Stomach (tissue), 9 donors: ENCODE measurements around the gene IGFN1. TPM values are rescaled to one million over a fixed set of nuclear protein-coding genes. Genes with fewer than 3 reads are reported as not detected.

ENCODE experiments used
- DNase-seq, 2 donors: peaks; one replicate each; pipeline versions ENCODE4 v3.0.0 to v3.0.0-alpha.2; 2013 to 2019
- H3K27ac ChIP-seq, 5 donors: fragments of 200-600 bp in 4 of 5; sonication (generic) in 4 of 5; one replicate each; pipeline ENCODE4 v1.5.1; 2013 to 2019; ENCODE audit warnings: mild to moderate bottlenecking in 1 of 5, moderate library complexity in 1 of 5
- H3K27me3 ChIP-seq, 3 donors: fragments of 200-600 bp; sonication (generic); one replicate each; pipeline ENCODE4 v1.5.1; 2017 to 2019; ENCODE audit warnings: mixed run types in 1 of 3
- H3K36me3 ChIP-seq, 4 donors: fragments of 200-600 bp; sonication (generic); 1 replicate in 3 of 4; 2 replicates in 1 of 4; pipeline ENCODE4 v1.5.1; 2016 to 2019
- H3K4me1 ChIP-seq, 4 donors: fragments of 200-600 bp; sonication (generic); one replicate each; pipeline ENCODE4 v1.5.1; 2016 to 2019
- H3K4me3 ChIP-seq, 4 donors: fragments of 200-600 bp; sonication (generic) in 3 of 4; one replicate each; pipeline ENCODE4 v1.5.1; 2016 to 2019; ENCODE audit warnings: mild to moderate bottlenecking in 1 of 4
- H3K9me3 ChIP-seq, 4 donors: fragments of 200-600 bp; sonication (generic); one replicate each; pipeline ENCODE4 v1.5.1; 2016 to 2019
- EP300 ChIP-seq: sonication (generic); formaldehyde crosslinking; IDR thresholded peaks from one replicate; pipeline ENCODE4 v1.6.1; 2017; ENCODE audit warnings: antibody characterized with exemption
- POLR2A ChIP-seq, 4 donors: fragments of 450-650 bp; IDR thresholded peaks; one replicate each; pipeline ENCODE4 v1.6.1; 2016; ENCODE audit warnings: antibody characterized with exemption in 4 of 4, control low read depth in 2 of 4, mild to moderate bottlenecking in 1 of 4, moderate library complexity in 1 of 4
- POLR2AphosphoS5 ChIP-seq, 3 donors: sonication (generic); formaldehyde crosslinking; IDR thresholded peaks; one replicate each; pipeline ENCODE4 v1.6.1; 2016; ENCODE audit warnings: antibody characterized with exemption in 3 of 3
- WGBS, 5 donors: extraction: QIAGEN DNeasy Blood & Tissue Kit in 3 of 5; methylation state at CpG; one replicate each; pipeline versions ENCODE4 v1.1.5 to v1.1.7; 2013 to 2018; 5-methylcytosine and 5-hydroxymethylcytosine counted together
- intact Hi-C: fragments of 100-400 bp; cut with DNase I; formaldehyde crosslinking; loops from one replicate; pipeline ENCODE4 v1.15.1; 2023; ENCODE audit warnings: low total_unique reads
- polyA plus RNA-seq, 3 donors: library from polyadenylated mRNA; stranded (reverse); fragments of 200-250 nt; gene quantifications; one replicate each; pipeline ENCODE4 v1.2.3, GENCODE V29; 2013
- total RNA-seq, 5 donors: library from RNA; depleted of rRNA; stranded (reverse); fragments of >200 nt; gene quantifications; one replicate each; pipeline versions ENCODE4 v1.1.0 to v1.2.3, GENCODE V29; 2014 to 2016
- TF ChIP-seq, protein P1 (sequence below), 7 experiments: fragments of 450-650 bp in 4 of 7; fragments of 200-600 bp in 3 of 7; sonication (generic) in 3 of 7; IDR thresholded peaks; one replicate each; pipeline ENCODE4 v1.5.1; 2016 to 2019; ENCODE audit warnings: antibody characterized with exemption in 7 of 7, control low read depth in 2 of 7, mild to moderate bottlenecking in 1 of 7
- donor health status: healthy with polysubstance abuse.
- donor health status: Bipolar disorder and iron deficiency.
- donor health status: healthy.

Gene IGFN1
- total and polyA plus RNA-seq, 8 donors = under 0.01 to 0.55 (median 0.05) TPM; not detected in 3

GRCh38 chr1:201251411-201251810, 60.8 kb downstream of the IGFN1 start:
- DNase-seq = no peak
- Histone ChIP-seq H3K27ac (no peak overlapping the region), H3K4me3 (no peak overlapping the region), H3K27me3 (peaks cover 0 to 17% (median 0%) of the 10 kb centered on the region in 3 donors), H3K9me3 (no peaks in the 10 kb centered on the region), H3K36me3 (no peaks in the 10 kb centered on the region), H3K4me1 (peaks cover 0 to 5% (median 0%) of the 10 kb centered on the region in 4 donors)
- TF ChIP-seq POLR2A (IDR thresholded peaks at IDR 0.05) = no peak
- no peak for TF ChIP-seq POLR2AphosphoS5 (IDR thresholded peaks at IDR 0.05)
- TF ChIP-seq EP300 = no peak
- TF ChIP-seq, protein P1, sequence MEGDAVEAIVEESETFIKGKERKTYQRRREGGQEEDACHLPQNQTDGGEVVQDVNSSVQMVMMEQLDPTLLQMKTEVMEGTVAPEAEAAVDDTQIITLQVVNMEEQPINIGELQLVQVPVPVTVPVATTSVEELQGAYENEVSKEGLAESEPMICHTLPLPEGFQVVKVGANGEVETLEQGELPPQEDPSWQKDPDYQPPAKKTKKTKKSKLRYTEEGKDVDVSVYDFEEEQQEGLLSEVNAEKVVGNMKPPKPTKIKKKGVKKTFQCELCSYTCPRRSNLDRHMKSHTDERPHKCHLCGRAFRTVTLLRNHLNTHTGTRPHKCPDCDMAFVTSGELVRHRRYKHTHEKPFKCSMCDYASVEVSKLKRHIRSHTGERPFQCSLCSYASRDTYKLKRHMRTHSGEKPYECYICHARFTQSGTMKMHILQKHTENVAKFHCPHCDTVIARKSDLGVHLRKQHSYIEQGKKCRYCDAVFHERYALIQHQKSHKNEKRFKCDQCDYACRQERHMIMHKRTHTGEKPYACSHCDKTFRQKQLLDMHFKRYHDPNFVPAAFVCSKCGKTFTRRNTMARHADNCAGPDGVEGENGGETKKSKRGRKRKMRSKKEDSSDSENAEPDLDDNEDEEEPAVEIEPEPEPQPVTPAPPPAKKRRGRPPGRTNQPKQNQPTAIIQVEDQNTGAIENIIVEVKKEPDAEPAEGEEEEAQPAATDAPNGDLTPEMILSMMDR (IDR thresholded peaks at IDR 0.05) = no peak
- intact Hi-C loops = loop anchor here (5.0 kb wide), 1 partner anchor 111 kb away; no protein-coding TSS in a partner anchor
- WGBS, 5 donors = 69 to 87% (median 80%) methylated on average over 2 of the region's 2 CpGs

DNA sequence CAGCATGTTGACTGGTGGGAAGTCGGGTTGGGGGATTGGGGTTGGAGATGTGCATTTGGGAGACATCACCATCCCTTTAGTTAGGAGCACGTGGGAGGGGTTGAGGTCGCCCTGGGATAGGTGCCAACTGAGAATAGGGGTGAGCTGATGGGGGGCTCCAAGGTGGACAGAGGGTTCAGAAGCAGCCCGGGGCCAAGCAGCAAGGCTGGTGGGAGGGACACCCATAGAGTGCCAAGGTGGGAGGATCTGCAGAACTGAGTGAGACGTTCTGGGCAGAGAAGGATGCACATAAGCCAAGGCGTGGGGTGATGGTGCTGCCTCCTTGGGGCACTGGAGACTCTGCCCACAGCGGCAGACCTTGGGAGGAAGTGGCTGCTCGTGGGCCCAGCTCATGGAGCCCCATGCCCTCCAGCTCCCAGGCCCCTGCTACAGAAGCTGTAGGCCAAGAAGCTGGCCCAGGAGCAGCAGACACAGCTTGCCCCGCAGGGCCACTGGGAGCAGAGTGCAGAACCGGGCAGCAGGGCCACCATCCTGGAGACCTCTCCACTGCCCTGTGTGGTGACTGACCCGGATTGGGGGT, 61.3 kb downstream of the IGFN1 start:
- Histone ChIP-seq H3K27ac (no peak overlapping the region), H3K36me3 (no peaks in the 10 kb centered on the region), H3K9me3 (no peaks in the 10 kb centered on the region), H3K27me3 (peaks cover 0 to 17% (median 0%) of the 10 kb centered on the region in 3 donors), H3K4me1 (peaks cover 0 to 5% (median 0%) of the 10 kb centered on the region in 4 donors), H3K4me3 (no peak overlapping the region)
- peak in 1 of 2 donors; percentile 2 for DNase-seq
- TF ChIP-seq, protein P1 (IDR thresholded peaks at IDR 0.05) = no peak
- TF ChIP-seq POLR2A (IDR thresholded peaks at IDR 0.05) (no peak), POLR2AphosphoS5 (IDR thresholded peaks at IDR 0.05) (no peak), EP300 (no peak)
- WGBS, 5 donors = 68 to 75% (median 74%) methylated on average over 9 to 11 of the region's 11 CpGs
- intact Hi-C loops = loop anchor here (5.0 kb wide), 1 partner anchor 110 kb away; no protein-coding TSS in a partner anchor

GRCh38 chr1:201252944-201253371, 62.3 kb downstream of the IGFN1 start:
- Histone ChIP-seq H3K4me3 (no peak overlapping the region), H3K27ac (no peak overlapping the region), H3K9me3 (no peaks in the 10 kb centered on the region), H3K27me3 (peaks cover 0 to 17% (median 0%) of the 10 kb centered on the region in 3 donors), H3K36me3 (no peaks in the 10 kb centered on the region), H3K4me1 (peaks cover 0 to 5% (median 0%) of the 10 kb centered on the region in 4 donors)
- TF ChIP-seq POLR2AphosphoS5 (IDR thresholded peaks at IDR 0.05) (no peak), EP300 (no peak), POLR2A (IDR thresholded peaks at IDR 0.05) (no peak)
- TF ChIP-seq, protein P1 (IDR thresholded peaks at IDR 0.05) = no peak
- DNase-seq = no peak
- 67 to 90% (median 82%) methylated on average over 6 of the region's 6 CpGs for WGBS, 5 donors
- intact Hi-C loops = loop anchor here (5.0 kb wide), 1 partner anchor 109 kb away; no protein-coding TSS in a partner anchor

DNA sequence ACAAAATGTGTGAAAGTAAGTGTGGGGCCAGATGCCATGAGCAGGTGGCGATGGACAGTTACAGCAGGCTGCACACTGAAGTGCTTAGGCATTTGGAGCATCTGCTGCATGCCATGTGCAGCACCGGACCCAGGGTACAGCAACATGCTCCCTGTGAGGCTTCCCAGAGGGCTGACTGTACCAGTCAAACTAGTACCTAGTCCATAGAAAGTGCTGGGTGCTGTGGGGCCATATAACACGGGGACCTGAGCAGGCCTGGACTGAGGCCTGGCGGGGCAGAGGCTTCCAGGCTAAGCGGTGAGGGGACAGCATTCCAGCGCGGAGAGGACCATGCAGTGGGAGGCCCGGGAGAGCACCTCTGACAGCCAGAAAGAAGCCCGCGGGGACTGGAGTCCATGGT, 62.8 kb downstream of the IGFN1 start:
- no peak overlapping the region for H3K27ac ChIP-seq
- peaks cover 0 to 17% (median 0%) of the 10 kb centered on the region in 3 donors for H3K27me3 ChIP-seq
- H3K36me3 ChIP-seq = no peaks in the 10 kb centered on the region
- H3K4me3 ChIP-seq = no peak overlapping the region
- peaks cover 0 to 5% (median 0%) of the 10 kb centered on the region in 4 donors for H3K4me1 ChIP-seq
- H3K9me3 ChIP-seq = no peaks in the 10 kb centered on the region
- no peak for DNase-seq
- intact Hi-C loops = loop anchor here (5.0 kb wide), 1 partner anchor 109 kb away; no protein-coding TSS in a partner anchor
- TF ChIP-seq POLR2AphosphoS5 (IDR thresholded peaks at IDR 0.05) (no peak), POLR2A (IDR thresholded peaks at IDR 0.05) (no peak), EP300 (no peak)
- TF ChIP-seq, protein P1 (IDR thresholded peaks at IDR 0.05) = no peak
- WGBS, 5 donors = 72 to 87% (median 79%) methylated on average over 9 to 10 of the region's 10 CpGs
